C4-2B (cell line): Measurements from ENCODE around the gene BMPR1B.
A peak's percentile ranks its signal among the peaks of the same experiment; 100 is the strongest.
"Not testable (repeated sequence)": the region's sequence is repeated elsewhere in the genome, so short reads cannot be mapped to it uniquely, and the experiment has no call there.

ENCODE experiments used
- H3K27ac ChIP-seq: fragments of 450-650 bp; 2 replicates; pipeline ENCODE4 v1.5.1; 2017
- CTCF ChIP-seq: fragments of 450-650 bp; conservative IDR thresholded peaks from 2 replicates; pipeline ENCODE4 v1.5.1; 2017; ENCODE audit warnings: mild to moderate bottlenecking
- ZFX ChIP-seq: fragments of 450-650 bp; IDR thresholded peaks from 2 replicates; pipeline ENCODE4 v1.6.1; 2017

Gene BMPR1B

GRCh38 chr4:95122001-95122400, 364.2 kb downstream of the BMPR1B start:
- H3K27ac ChIP-seq = no peak overlapping the region

GRCh38 chr4:95124906-95125504, 367.2 kb downstream of the BMPR1B start:
- H3K27ac ChIP-seq = no peak overlapping the region
- TF ChIP-seq ZFX (no peak), CTCF (peak; percentile 77)

More at GRCh38 chr4:95122001-95122400, 364.2 kb downstream of the BMPR1B start:
- TF ChIP-seq CTCF (no peak), ZFX (no peak)

- no peak for TF ChIP-seq CTCF
- no peak for TF ChIP-seq ZFX
- H3K27ac ChIP-seq = no peak overlapping the region
Observed at GRCh38 chr4:95129031-95129430, 371.3 kb downstream of the BMPR1B start.

GRCh38 chr4:95129821-95130311, 372.1 kb downstream of the BMPR1B start:
- H3K27ac ChIP-seq = no peak overlapping the region
- TF ChIP-seq ZFX (no peak), CTCF (no peak)

GRCh38 chr4:95134016-95134415, 376.3 kb downstream of the BMPR1B start:
- H3K27ac ChIP-seq = not testable (repeated sequence)

- not testable (repeated sequence) for H3K27ac ChIP-seq
Observed at GRCh38 chr4:95139424-95139823, 381.7 kb downstream of the BMPR1B start.

GRCh38 chr4:95141361-95141760, 383.6 kb downstream of the BMPR1B start:
- no peak overlapping the region for H3K27ac ChIP-seq

GRCh38 chr4:95142932-95143331, 385.2 kb downstream of the BMPR1B start:
- no peak for TF ChIP-seq ZFX
- TF ChIP-seq CTCF = no peak
- H3K27ac ChIP-seq = no peak overlapping the region

More at GRCh38 chr4:95141361-95141760, 383.6 kb downstream of the BMPR1B start:
- TF ChIP-seq ZFX (no peak), CTCF (no peak)
